Large intestine (tissue), 3 donors: Measurements from ENCODE around the gene GALNT17. TPM values are rescaled to one million over a fixed set of nuclear protein-coding genes. Genes with fewer than 3 reads are reported as not detected.

Experiments used
- DNase-seq, 2 donors: peaks; one replicate each; pipeline versions ENCODE4 v3.0.0 to v3.0.0-alpha.2; 2013
- H3K27ac ChIP-seq: one replicate; pipeline ENCODE4 v1.5.1; 2013; ENCODE audit warnings: low read length
- H3K27me3 ChIP-seq: 2 replicates; pipeline ENCODE4 v1.6.1; 2013; ENCODE audit warnings: low read length; ENCODE audit not compliant: control insufficient read depth, insufficient read depth
- H3K36me3 ChIP-seq: 2 replicates; pipeline ENCODE4 v1.6.1; 2013; ENCODE audit warnings: low read length; ENCODE audit not compliant: control insufficient read depth, insufficient read depth
- H3K4me1 ChIP-seq: one replicate; pipeline ENCODE4 v1.6.1; 2013; ENCODE audit warnings: low read length; ENCODE audit not compliant: control insufficient read depth, insufficient read depth
- H3K4me3 ChIP-seq: one replicate; pipeline ENCODE4 v1.5.1; 2013; ENCODE audit warnings: low read length
- H3K9me3 ChIP-seq: one replicate; pipeline ENCODE4 v1.6.1; 2013; ENCODE audit warnings: mild to moderate bottlenecking, low read depth, low read length, moderate library complexity; ENCODE audit not compliant: control insufficient read depth
- WGBS: methylation state at CpG from one replicate; pipeline ENCODE4 v1.1.5; 2013; ENCODE audit warnings: low lambda C conversion rate; ENCODE audit not compliant: insufficient coverage; 5-methylcytosine and 5-hydroxymethylcytosine counted together
- polyA plus RNA-seq: library from polyadenylated mRNA; unstranded; fragments of 120-200 nt; gene quantifications from one replicate; pipeline ENCODE4 v1.2.1, GENCODE V29; 2013

The GALNT17 gene
- polyA plus RNA-seq, 1 donor, result 2.7 TPM

DNA sequence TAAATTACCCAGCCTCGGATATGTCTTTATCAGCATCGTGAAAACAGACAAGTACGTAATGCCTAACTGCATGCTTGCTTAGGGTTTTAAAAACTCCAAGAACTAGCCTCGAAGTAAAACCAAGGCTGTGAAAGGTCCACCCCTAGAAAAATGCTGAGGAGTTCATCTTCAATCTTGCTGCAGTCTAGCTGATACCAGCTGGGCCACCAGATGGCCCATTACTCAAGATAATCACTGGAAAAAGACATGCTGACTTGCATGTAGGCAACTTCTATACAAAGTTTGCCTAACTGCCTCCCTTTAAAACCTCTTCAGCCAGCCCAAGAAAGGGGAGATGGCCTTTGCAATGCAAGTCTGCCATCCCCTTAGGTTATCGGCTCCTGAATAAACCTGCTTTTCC lies 614.1 kb downstream of the GALNT17 start:
- no peak for DNase-seq
- no peaks in the 10 kb centered on the region for H3K27me3 ChIP-seq
- H3K9me3 ChIP-seq, result no peaks in the 10 kb centered on the region
- WGBS, result 80% methylated on average over 1 of the region's 5 CpGs
- H3K27ac ChIP-seq, result no peak overlapping the region
- H3K4me3 ChIP-seq, result no peak overlapping the region
- H3K4me1 ChIP-seq, result no peaks in the 10 kb centered on the region
- no peaks in the 10 kb centered on the region for H3K36me3 ChIP-seq

DNA sequence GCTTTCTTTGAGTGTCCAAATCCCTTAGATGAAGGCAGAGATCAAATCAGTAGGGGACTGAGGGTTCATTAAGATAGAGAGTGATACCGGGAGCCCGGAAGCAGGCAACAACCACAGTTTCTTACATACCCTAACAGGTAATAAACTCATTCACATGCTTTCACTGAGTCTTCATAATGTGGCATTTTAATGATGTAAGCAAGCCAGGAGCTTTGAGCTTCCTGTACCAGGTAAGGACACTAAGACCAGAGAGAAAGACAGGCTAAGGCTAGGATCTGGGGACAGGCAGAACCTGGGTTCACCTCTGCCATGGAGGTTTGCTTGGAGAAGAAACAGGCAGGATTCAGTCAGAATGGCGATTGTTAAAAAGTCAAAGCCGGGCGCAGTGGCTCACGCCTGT lies 618.3 kb downstream of the GALNT17 start:
- Histone ChIP-seq H3K4me1 (no peaks in the 10 kb centered on the region), H3K4me3 (no peak overlapping the region), H3K27ac (no peak overlapping the region), H3K27me3 (peaks cover 11% of the 10 kb centered on the region), H3K36me3 (no peaks in the 10 kb centered on the region), H3K9me3 (no peaks in the 10 kb centered on the region)
- WGBS, result no CpG with 5 or more reads among the region's 6 CpGs
- no peak for DNase-seq

DNA sequence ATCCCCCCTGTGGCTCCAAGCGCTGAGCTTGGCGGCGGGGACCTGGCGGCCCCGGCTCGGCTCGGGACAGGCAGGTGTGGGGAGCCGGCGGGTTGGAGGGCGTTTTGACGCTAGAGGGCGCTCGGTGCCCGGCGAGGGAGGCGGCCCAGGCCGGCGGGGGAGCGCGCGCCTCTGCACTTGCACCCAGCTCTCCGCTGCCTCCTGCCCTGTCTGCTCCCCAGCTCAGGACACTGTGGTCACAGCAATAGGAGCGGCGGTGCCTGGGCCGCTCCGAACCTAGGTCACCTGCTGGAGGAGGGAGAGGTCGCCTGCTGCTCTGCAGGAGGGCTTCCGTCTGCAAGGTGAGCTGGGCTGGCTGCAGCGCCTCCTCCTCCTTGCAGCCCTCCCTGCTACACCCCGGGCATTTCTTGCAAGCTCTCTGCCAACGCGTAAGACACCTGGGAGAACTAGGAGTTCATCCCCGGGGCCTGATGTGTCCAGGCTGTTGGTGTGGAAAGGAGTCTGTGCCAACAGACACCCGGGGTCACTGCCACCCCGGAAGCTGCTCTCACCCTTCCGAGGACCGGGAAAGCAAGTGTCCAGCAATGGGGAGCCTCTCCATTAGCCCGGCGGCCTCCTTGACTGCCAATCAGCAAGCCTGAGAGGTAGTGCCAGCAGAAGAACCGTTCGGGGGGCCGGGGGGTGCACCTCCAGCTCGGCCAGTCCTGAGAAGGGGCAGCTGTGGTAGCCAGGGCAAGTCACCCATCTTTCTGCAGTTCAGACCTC lies 620.4 kb downstream of the GALNT17 start:
- Histone ChIP-seq H3K9me3 (no peaks in the 10 kb centered on the region), H3K27ac (no peak overlapping the region), H3K4me1 (no peaks in the 10 kb centered on the region), H3K27me3 (peaks cover 11% of the 10 kb centered on the region), H3K36me3 (no peaks in the 10 kb centered on the region), H3K4me3 (no peak overlapping the region)
- peak in 1 of 2 donors; percentile 16 for DNase-seq
- WGBS, result no CpG with 5 or more reads among the region's 43 CpGs

DNA sequence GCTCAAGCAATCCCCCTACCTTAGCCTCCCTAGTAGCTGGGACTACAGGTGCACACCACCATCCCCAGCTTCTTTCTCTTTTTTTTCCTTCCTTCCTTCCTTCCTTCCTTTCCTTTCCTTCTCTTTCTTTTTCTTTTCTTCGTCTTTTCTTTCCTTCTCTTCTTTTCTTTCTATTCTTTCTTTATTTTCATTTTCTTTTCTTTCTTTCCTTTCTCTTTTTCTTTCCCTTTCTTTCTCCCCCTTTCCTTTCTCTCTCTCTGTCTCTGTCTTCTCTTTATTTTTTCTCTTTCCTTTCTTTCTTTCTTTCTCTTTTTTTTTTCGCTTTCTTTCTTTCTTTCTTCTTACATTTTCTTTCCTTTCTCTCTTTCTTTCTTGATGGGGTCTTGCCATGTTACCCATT lies 621.3 kb downstream of the GALNT17 start:
- no peaks in the 10 kb centered on the region for H3K36me3 ChIP-seq
- no peak overlapping the region for H3K4me3 ChIP-seq
- H3K4me1 ChIP-seq, result no peaks in the 10 kb centered on the region
- H3K27me3 ChIP-seq, result peaks cover 11% of the 10 kb centered on the region
- H3K9me3 ChIP-seq, result no peaks in the 10 kb centered on the region
- 97% methylated on average over 2 of the region's 2 CpGs for WGBS
- no peak overlapping the region for H3K27ac ChIP-seq
- DNase-seq, result no peak

DNA sequence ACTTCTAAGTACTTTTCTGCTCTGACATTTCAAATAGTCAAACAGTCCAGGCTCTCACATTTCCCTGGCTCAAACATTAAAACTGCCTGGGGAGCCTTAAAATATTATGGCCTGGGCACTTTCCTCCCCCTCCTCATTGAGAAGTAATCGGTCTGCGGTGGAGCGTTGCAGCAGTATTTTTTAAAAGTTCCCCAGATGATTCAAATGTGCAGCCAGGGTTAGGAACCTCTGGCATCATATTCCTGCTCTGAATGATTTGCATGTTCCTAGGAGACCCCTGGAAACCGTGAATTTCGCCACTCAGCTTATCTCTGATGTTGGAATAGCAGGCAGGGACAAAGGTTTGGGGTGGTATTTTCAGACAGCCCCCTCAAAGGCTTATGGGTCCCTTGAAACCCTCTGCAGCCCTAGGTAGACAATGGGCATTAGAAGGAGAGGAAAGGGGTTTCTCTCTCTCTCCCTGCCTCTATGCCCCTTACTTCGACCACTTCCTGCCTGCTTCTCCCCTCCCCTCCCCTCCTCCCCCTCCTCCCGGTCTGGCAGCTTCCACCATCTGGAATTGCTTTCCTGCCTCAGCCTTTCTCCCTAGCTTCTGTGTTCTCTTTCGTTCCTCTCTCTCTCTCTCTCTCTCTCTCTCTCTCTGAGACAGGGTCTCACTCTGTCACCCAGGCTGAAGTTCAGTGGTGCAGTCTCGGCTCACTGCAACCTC lies 622.2 kb downstream of the GALNT17 start:
- Histone ChIP-seq H3K9me3 (no peaks in the 10 kb centered on the region), H3K27me3 (peaks cover 11% of the 10 kb centered on the region), H3K4me1 (no peaks in the 10 kb centered on the region), H3K4me3 (no peak overlapping the region), H3K36me3 (no peaks in the 10 kb centered on the region), H3K27ac (no peak overlapping the region)
- DNase-seq, result no peak
- WGBS, result no CpG with 5 or more reads among the region's 9 CpGs

DNA sequence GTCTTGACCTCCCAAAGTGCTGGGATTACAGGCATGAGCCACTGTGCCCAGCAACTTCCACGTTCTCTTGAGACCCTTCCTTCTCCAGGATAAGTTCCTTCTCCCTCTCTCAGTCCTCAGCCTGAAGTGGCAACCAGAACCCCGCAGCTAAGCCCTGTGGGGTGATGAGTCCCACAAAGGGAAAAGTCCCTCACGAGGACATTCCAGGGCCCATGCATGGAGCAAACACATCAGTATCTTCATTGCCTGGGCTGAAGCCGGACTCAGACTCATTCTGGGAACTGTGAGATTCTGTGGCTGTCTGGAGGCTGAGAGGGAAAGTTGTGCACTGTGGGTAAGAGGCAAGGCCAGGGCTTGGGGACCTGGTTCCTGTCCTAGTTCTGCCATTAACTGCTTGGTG lies 622.9 kb downstream of the GALNT17 start:
- H3K27ac ChIP-seq, result no peak overlapping the region
- H3K36me3 ChIP-seq, result no peaks in the 10 kb centered on the region
- H3K27me3 ChIP-seq, result peaks cover 11% of the 10 kb centered on the region
- no peak for DNase-seq
- H3K4me1 ChIP-seq, result no peaks in the 10 kb centered on the region
- H3K9me3 ChIP-seq, result peaks cover 3% of the 10 kb centered on the region
- H3K4me3 ChIP-seq, result no peak overlapping the region
- no CpG with 5 or more reads among the region's 4 CpGs for WGBS

DNA sequence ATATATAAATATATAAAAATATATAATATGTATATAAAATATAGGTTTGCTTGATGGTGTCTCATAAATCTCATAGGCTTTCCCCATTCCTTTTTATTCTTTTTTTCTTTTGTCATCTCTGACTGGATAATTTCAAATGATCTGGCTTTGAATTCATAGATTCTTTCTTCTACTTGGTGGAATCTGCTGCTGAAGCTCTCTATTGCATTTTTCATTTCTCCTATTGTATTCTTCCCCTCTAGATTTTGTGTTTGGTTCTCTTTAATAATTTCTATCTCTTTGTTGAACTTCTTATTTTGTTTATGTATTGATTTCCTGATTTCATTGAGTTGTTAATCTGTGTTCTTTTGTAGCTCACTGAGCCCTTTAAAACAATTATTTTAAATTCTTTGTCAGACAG lies 629.4 kb downstream of the GALNT17 start:
- Histone ChIP-seq H3K27me3 (no peaks in the 10 kb centered on the region), H3K27ac (no peak overlapping the region), H3K4me3 (no peak overlapping the region), H3K36me3 (no peaks in the 10 kb centered on the region), H3K9me3 (peaks cover 3% of the 10 kb centered on the region), H3K4me1 (no peaks in the 10 kb centered on the region)
- no peak for DNase-seq
